ENCODE measurements around the gene GALNT16.

The GALNT16 gene

DNA sequence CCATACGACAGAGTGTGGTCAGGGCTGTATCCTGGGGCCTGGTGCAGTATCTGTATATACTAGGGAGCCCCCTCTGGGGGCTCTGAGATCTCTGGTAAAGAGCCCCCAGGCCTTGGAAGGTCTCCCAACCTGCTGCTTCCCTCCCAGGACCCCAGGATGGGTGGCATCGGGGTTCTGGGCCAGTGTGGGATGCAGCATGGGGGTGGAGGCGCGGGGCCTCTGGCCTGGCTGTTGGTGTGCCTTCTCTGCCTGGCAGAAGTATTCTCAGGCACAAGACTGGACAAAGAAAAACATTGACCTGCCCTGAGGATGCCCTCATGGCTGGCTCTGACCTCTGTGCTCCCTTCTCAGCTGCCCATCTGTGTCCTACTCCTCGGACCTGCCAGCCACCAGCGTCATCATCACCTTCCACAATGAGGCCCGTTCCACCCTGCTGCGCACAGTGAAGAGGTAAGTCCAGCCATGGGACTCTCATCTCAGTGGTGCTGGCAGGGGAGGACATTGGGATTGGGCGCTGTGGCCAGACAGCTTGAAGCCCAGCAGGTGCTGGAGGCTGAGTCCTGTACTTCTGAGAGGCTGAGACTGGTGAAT, 64.5 kb downstream of the GALNT16 start:
- ChIA-PET CTCF (no interaction called here), POLR2A (ENCODE audit: low non-redundant PET) (no interaction called here)
- no peak overlapping the region for H3K27ac ChIP-seq
- DNase-seq (ENCODE audit: low spot score), result no peak
- TF ChIP-seq, protein P1, sequence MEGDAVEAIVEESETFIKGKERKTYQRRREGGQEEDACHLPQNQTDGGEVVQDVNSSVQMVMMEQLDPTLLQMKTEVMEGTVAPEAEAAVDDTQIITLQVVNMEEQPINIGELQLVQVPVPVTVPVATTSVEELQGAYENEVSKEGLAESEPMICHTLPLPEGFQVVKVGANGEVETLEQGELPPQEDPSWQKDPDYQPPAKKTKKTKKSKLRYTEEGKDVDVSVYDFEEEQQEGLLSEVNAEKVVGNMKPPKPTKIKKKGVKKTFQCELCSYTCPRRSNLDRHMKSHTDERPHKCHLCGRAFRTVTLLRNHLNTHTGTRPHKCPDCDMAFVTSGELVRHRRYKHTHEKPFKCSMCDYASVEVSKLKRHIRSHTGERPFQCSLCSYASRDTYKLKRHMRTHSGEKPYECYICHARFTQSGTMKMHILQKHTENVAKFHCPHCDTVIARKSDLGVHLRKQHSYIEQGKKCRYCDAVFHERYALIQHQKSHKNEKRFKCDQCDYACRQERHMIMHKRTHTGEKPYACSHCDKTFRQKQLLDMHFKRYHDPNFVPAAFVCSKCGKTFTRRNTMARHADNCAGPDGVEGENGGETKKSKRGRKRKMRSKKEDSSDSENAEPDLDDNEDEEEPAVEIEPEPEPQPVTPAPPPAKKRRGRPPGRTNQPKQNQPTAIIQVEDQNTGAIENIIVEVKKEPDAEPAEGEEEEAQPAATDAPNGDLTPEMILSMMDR (conservative IDR thresholded peaks at IDR 0.05; ENCODE audit: low read depth), result no peak

DNA sequence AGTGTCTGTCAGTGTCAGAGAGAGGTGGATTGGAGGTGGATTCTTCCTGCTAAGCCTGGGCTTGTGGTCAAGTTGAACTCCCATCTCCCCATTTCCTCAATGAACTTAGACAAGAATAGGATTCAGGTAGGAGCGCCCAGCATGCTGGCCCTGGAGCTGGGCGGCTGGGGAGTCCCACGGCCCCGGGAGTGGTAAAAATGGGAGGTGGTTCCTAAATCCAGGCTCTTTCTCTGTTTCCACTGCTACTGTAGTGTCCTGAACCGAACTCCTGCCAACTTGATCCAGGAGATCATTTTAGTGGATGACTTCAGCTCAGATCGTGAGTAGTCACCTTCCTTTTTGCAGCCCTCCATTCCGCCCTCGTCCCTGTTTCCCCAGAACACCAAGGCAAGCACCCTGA, 65.1 kb downstream of the GALNT16 start:
- CTCF ChIA-PET, result no interaction called here
- no peak for DNase-seq (ENCODE audit: low spot score)
- TF ChIP-seq, protein P1 (conservative IDR thresholded peaks at IDR 0.05; ENCODE audit: low read depth), result no peak
- H3K27ac ChIP-seq, result no peak overlapping the region
- POLR2A ChIA-PET (ENCODE audit: low non-redundant PET), result no interaction called here

DNA sequence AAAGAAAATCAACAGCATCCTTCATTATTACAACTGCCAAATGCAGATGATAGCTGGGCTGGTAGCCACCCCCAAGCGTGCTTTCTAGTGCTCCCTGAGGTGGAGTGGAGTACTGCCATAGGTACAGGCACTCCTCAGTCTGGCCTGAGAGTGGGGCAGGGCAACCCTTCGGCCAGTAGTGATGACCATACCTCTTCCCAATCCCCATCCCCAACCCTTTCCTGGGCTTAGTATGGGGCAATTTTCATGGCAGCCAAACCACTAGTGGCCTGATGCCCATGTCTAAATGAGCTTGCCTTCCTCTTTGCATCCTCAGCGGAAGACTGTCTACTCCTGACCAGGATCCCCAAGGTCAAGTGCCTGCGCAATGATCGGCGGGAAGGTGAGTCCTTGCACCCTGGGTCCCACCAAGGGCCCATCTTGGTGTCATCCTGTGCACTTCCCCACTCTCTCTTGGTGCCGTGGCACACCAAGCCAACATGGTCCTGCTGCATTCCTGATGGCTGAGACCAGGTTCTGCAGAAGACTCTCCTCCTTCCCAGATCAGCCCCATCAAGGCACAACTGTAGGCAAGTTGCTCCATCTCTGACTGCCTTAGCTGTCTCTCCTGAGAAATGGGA, 65.8 kb downstream of the GALNT16 start:
- DNase-seq (ENCODE audit: low spot score), result no peak
- no peak overlapping the region for H3K27ac ChIP-seq
- POLR2A ChIA-PET (ENCODE audit: low non-redundant PET), result no interaction called here
- TF ChIP-seq, protein P1 (conservative IDR thresholded peaks at IDR 0.05; ENCODE audit: low read depth), result no peak
- CTCF ChIA-PET, result interaction anchor here (0.6 kb wide), 1 partner anchor 372 kb away, joined by 3 read pairs; no protein-coding TSS in a partner anchor

DNA sequence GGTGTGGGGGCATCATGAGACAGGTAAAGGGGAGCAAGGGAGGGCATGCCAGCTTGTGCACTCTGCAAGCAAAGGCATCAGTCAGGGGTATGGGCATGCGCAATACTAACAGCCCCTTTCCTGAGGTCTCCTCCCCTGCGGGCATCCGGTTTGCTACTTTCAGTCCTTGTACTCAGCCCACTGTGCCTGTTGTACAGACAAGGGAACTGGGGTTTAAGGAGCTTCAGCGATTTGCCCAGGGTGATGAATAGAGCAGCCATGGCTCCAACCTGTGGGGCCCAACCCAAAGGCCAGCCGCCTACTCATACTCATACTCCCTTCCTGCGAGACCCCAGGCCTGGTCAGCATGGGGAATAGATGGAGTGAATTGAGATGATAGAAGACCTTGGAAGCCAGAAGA, 66.7 kb downstream of the GALNT16 start:
- TF ChIP-seq, protein P1 (conservative IDR thresholded peaks at IDR 0.05; ENCODE audit: low read depth), result no peak
- no peak overlapping the region for H3K27ac ChIP-seq
- ChIA-PET CTCF (no interaction called here), POLR2A (ENCODE audit: low non-redundant PET) (no interaction called here)
- no peak for DNase-seq (ENCODE audit: low spot score)

DNA sequence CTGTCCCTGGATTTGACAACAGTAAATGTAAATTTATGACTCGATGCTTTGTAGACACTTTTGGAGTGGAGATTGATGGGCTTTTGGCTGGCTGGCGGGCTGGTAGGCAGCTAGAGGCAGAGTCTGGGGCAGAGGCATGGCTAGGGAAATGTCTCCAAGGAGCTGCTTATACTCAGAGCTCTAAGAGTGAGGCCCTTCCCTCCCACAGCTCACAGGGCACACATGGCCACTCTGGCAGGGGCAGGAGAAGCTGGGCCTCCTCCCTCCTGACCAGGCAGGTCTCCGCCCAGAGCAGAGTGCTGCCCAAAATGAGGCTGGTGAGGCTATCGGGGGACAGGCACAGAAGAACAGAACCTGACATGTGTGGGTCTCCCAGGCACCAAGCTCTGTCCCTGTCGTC, 67.5 kb downstream of the GALNT16 start:
- DNase-seq (ENCODE audit: low spot score), result no peak
- ChIA-PET POLR2A (ENCODE audit: low non-redundant PET) (no interaction called here), CTCF (no interaction called here)
- TF ChIP-seq, protein P1 (conservative IDR thresholded peaks at IDR 0.05; ENCODE audit: low read depth), result no peak
- H3K27ac ChIP-seq, result no peak overlapping the region

DNA sequence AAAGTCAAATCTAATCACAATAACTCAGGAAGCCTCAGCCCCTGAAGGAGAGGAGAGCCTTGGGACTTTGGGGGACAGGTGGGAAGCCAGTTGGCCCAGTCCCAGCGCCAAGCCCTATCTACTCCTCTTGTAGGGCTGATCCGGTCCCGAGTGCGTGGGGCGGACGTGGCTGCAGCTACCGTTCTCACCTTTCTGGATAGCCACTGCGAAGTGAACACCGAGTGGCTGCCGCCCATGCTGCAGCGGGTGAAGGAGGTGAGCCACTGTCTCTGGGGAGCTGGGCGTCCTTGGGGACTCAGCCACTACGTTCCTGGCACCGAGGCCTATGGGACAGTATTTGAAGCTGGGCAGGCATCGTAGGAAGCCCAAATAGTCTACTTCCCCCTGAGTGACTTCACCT, 68.4 kb downstream of the GALNT16 start:
- POLR2A ChIA-PET (ENCODE audit: low non-redundant PET), result no interaction called here
- H3K27ac ChIP-seq, result no peak overlapping the region
- CTCF ChIA-PET, result interaction anchor here (0.5 kb wide), 1 partner anchor 155 kb away, joined by 3 read pairs; no protein-coding TSS in a partner anchor
- no peak for DNase-seq (ENCODE audit: low spot score)
- TF ChIP-seq, protein P1 (conservative IDR thresholded peaks at IDR 0.05; ENCODE audit: low read depth), result no peak

Data from RWPE1 (cell line).